ENCODE measurements around the gene RAD51AP2.

DNA sequence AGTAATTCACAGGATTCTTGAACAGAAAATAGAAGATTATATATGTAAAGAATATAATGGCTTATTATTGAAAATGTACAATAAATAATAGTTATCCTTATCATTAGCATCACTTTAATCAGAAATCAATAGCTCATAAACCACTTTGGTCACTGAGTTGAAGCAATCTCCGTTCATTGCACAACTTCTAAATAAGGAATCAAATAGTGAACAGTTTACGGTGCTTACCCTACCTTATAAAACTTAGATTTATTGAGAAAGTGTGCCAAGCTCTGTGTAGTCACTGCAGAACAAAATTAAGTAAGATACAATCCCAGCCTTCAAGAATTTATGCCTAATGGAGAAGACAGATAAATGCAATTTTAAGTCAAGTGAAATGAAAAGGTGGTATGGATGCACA is 29.0 kb upstream of the RAD51AP2 start:
- TF ChIP-seq GATA2 (IDR thresholded peaks at IDR 0.05; ENCODE audit: low read depth, low read length) (no peak), GATA3 (IDR thresholded peaks at IDR 0.05; ENCODE audit: low read depth, low read length) (no peak)

All from SH-SY5Y (cell line).